ENCODE results near the gene GORASP2. TPM values are rescaled to one million over a fixed set of nuclear protein-coding genes. Genes with fewer than 3 reads are reported as not detected.

GORASP2 gene
- total RNA-seq, 2 donors from 2014 or later, result 90.9 to 104 TPM

GRCh38 chr2:171004833-171005232, 75.8 kb downstream of the GORASP2 start:
- Mint-ChIP-seq H3K9me3 (no peaks in the 10 kb centered on the region), H3K4me1 (peaks cover 10% of the 10 kb centered on the region), H3K27ac (no peak overlapping the region), H3K4me3 (no peak overlapping the region), H3K36me3 (ENCODE audit: low read depth) (peaks cover 61% of the 10 kb centered on the region), H3K27me3 (ENCODE audit: insufficient read depth) (no peaks in the 10 kb centered on the region)
- Histone ChIP-seq H3K27ac (ENCODE audit: low read depth, low read length) (no peak overlapping the region), H3K9ac (ENCODE audit: extremely low read depth, low read length, poor library complexity, severe bottlenecking) (no peak overlapping the region), H3K27me3 (ENCODE audit: control insufficient read depth, insufficient read depth, low read length, poor library complexity, severe bottlenecking) (no peaks in the 10 kb centered on the region), H3K4me3 (ENCODE audit: low read length) (no peak overlapping the region), H3K36me3 (ENCODE audit: control insufficient read depth, insufficient read depth, low read length) (peaks cover 59% of the 10 kb centered on the region), H3K4me1 (ENCODE audit: control insufficient read depth, insufficient read depth, low read length) (peaks cover 4% of the 10 kb centered on the region), H3K9me3 (ENCODE audit: control insufficient read depth, low read length) (peaks cover 3% of the 10 kb centered on the region)
- DNase-seq, result no peak
- TF ChIP-seq, protein P1, sequence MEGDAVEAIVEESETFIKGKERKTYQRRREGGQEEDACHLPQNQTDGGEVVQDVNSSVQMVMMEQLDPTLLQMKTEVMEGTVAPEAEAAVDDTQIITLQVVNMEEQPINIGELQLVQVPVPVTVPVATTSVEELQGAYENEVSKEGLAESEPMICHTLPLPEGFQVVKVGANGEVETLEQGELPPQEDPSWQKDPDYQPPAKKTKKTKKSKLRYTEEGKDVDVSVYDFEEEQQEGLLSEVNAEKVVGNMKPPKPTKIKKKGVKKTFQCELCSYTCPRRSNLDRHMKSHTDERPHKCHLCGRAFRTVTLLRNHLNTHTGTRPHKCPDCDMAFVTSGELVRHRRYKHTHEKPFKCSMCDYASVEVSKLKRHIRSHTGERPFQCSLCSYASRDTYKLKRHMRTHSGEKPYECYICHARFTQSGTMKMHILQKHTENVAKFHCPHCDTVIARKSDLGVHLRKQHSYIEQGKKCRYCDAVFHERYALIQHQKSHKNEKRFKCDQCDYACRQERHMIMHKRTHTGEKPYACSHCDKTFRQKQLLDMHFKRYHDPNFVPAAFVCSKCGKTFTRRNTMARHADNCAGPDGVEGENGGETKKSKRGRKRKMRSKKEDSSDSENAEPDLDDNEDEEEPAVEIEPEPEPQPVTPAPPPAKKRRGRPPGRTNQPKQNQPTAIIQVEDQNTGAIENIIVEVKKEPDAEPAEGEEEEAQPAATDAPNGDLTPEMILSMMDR (conservative IDR thresholded peaks at IDR 0.05), result no peak
- 92% methylated on average over 2 of the region's 2 CpGs; no CpG with 5 or more reads in 1 of the 2 experiments for WGBS, 2 experiments (ENCODE audit: insufficient coverage in 1 of 2, insufficient read length in 1 of 2)

GRCh38 chr2:171008550-171009205, 79.6 kb downstream of the GORASP2 start:
- no peaks in the 10 kb centered on the region for H3K27me3 ChIP-seq (ENCODE audit: control insufficient read depth, insufficient read depth, low read length, poor library complexity, severe bottlenecking)
- TF ChIP-seq, protein P1 (conservative IDR thresholded peaks at IDR 0.05), result no peak
- H3K9ac ChIP-seq (ENCODE audit: extremely low read depth, low read length, poor library complexity, severe bottlenecking), result no peak overlapping the region
- Mint-ChIP-seq H3K27ac (no peak overlapping the region), H3K9me3 (no peaks in the 10 kb centered on the region), H3K4me1 (peaks cover 17% of the 10 kb centered on the region), H3K4me3 (no peak overlapping the region), H3K27me3 (ENCODE audit: insufficient read depth) (no peaks in the 10 kb centered on the region), H3K36me3 (ENCODE audit: low read depth) (peaks cover 52% of the 10 kb centered on the region)
- peaks cover 63% of the 10 kb centered on the region for H3K36me3 ChIP-seq (ENCODE audit: control insufficient read depth, insufficient read depth, low read length)
- no peak overlapping the region for H3K4me3 ChIP-seq (ENCODE audit: low read length)
- WGBS, 2 experiments (ENCODE audit: insufficient coverage in 1 of 2, insufficient read length in 1 of 2), result 85 to 100% methylated on average over 1 to 2 of the region's 2 CpGs
- H3K9me3 ChIP-seq (ENCODE audit: control insufficient read depth, low read length), result no peaks in the 10 kb centered on the region
- H3K4me1 ChIP-seq (ENCODE audit: control insufficient read depth, insufficient read depth, low read length), result peaks cover 5% of the 10 kb centered on the region
- DNase-seq, result no peak
- H3K27ac ChIP-seq (ENCODE audit: low read depth, low read length), result no peak overlapping the region

DNA sequence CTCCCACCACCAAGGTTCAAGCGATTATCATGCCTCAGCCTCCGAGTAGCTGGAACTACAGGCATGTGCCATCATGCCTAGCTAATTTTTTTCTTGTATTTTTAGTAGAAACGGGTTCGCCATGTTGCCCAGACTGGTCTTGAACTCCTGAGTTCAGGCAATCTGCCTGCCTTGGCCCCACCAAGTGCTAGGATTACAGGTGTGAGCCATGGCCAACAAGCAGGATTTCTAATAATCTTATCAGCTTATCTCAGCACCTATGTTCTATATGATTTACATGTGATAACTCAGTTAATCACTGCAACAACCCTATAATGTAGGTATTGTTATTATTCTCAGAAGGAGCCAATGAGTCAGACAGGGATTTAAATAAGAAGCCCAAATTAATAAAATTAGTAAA, 80.3 kb downstream of the GORASP2 start:
- TF ChIP-seq, protein P1 (conservative IDR thresholded peaks at IDR 0.05), result no peak
- no peak overlapping the region for H3K27ac Mint-ChIP-seq
- H3K4me3 Mint-ChIP-seq, result no peak overlapping the region
- no peaks in the 10 kb centered on the region for H3K27me3 Mint-ChIP-seq (ENCODE audit: insufficient read depth)
- H3K36me3 ChIP-seq (ENCODE audit: control insufficient read depth, insufficient read depth, low read length), result peaks cover 60% of the 10 kb centered on the region
- H3K9me3 Mint-ChIP-seq, result no peaks in the 10 kb centered on the region
- DNase-seq, result no peak
- H3K4me1 ChIP-seq (ENCODE audit: control insufficient read depth, insufficient read depth, low read length), result peaks cover 5% of the 10 kb centered on the region
- H3K4me3 ChIP-seq (ENCODE audit: low read length), result no peak overlapping the region
- H3K36me3 Mint-ChIP-seq (ENCODE audit: low read depth), result peaks cover 52% of the 10 kb centered on the region
- H3K9ac ChIP-seq (ENCODE audit: extremely low read depth, low read length, poor library complexity, severe bottlenecking), result no peak overlapping the region
- 89% methylated on average over 4 of the region's 4 CpGs for WGBS, 2 experiments (ENCODE audit: insufficient coverage in 1 of 2, insufficient read length in 1 of 2)
- no peaks in the 10 kb centered on the region for H3K9me3 ChIP-seq (ENCODE audit: control insufficient read depth, low read length)
- peaks cover 17% of the 10 kb centered on the region for H3K4me1 Mint-ChIP-seq
- no peak overlapping the region for H3K27ac ChIP-seq (ENCODE audit: low read depth, low read length)
- no peaks in the 10 kb centered on the region for H3K27me3 ChIP-seq (ENCODE audit: control insufficient read depth, insufficient read depth, low read length, poor library complexity, severe bottlenecking)
